GM10266 (cell line): ENCODE results near the gene CAB39.

ENCODE experiments used
- DNase-seq: peaks from one replicate; pipeline ENCODE4 v3.0.0; 2012; ENCODE audit errors: extremely low spot score
- TF ChIP-seq, protein P1 (sequence below): IDR thresholded peaks from 2 replicates; pipeline ENCODE4 v1.5.1; 2012; ENCODE audit warnings: mild to moderate bottlenecking, low read depth; ENCODE audit not compliant: control insufficient read depth, insufficient read depth; ENCODE audit errors: missing control alignments

Gene CAB39

GRCh38 chr2:230865766-230866755, 153.4 kb downstream of the CAB39 start:
- DNase-seq: no peak
- TF ChIP-seq, protein P1, sequence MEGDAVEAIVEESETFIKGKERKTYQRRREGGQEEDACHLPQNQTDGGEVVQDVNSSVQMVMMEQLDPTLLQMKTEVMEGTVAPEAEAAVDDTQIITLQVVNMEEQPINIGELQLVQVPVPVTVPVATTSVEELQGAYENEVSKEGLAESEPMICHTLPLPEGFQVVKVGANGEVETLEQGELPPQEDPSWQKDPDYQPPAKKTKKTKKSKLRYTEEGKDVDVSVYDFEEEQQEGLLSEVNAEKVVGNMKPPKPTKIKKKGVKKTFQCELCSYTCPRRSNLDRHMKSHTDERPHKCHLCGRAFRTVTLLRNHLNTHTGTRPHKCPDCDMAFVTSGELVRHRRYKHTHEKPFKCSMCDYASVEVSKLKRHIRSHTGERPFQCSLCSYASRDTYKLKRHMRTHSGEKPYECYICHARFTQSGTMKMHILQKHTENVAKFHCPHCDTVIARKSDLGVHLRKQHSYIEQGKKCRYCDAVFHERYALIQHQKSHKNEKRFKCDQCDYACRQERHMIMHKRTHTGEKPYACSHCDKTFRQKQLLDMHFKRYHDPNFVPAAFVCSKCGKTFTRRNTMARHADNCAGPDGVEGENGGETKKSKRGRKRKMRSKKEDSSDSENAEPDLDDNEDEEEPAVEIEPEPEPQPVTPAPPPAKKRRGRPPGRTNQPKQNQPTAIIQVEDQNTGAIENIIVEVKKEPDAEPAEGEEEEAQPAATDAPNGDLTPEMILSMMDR: peak; percentile 15

- DNase-seq: no peak
- TF ChIP-seq, protein P1: no peak
These were observed 154.3 kb downstream of the CAB39 start for GRCh38 chr2:230866756-230867523.

- DNase-seq: no peak
- TF ChIP-seq, protein P1: no peak
These were observed 155.7 kb downstream of the CAB39 start for GRCh38 chr2:230868161-230868946.

DNA sequence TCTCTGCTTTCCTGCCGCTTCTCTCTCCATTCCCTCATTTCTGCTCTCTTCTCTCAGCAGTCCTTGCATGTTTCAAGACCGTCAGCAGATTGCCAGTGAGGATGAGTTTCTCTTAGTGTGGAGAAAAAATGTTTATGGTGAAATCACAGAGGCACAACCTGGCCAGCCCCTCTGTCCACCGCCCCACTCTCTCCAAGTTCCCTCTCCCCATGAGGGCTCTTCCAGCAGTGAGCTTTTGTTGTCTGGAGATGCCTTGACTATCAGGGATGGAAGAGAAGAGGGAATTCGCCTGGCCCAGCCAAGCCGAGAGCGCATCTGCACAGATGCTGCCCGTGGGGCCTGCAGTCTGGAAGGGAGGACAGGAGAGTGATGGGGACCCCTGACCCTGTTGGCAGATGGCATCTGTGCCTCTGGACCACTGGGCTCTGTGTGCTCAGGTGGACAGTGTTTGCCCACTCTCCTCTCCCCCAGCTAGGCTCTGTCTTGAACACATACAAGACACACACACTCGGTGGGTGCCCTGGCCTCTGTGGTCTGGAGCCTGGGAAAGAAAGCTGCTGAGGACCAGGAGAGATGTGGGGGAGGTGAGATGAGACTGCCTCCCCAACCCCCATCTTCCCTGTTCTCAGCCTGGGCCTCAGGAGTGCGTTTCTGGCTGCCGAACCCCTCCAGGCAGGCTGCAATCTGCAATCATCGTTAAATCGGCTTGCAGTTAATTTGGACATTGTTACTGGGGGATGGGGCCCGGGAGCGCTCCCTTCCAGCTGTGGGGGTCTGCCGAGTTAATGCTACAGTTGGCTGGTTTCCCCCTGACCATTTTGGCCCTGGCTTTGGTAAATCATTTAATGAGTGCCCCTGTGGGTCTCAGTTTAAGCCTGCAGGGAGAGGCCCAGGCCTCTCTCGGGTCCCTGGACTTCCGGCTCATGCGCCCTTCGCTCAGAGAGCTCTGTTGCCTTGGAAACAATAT, 156.6 kb downstream of the CAB39 start:
- TF ChIP-seq, protein P1: no peak
- DNase-seq: no peak

- no peak for DNase-seq
- TF ChIP-seq, protein P1: no peak
These were observed 157.4 kb downstream of the CAB39 start for GRCh38 chr2:230869914-230870543.
